ENCODE measurements around the gene LRCOL1.

The LRCOL1 gene

GRCh38 chr12:132610051-132610759 lies at the start of gene LRCOL1:
Gene LRCOL1, minus strand, starts transcription at chr12:132610582. Its CDS starts 4,331 bp downstream, at chr12:132606251.
- H3F3A ChIP-seq (ENCODE audit: control insufficient read depth, insufficient read depth): no peaks in the 10 kb centered on the region
- H3K79me2 ChIP-seq (ENCODE audit: control insufficient read depth, low read length): no peaks in the 10 kb centered on the region
- no peak within 1 kb of the TSS for H3K4me3 ChIP-seq (ENCODE audit: low read length)
- H3K9me2 ChIP-seq (replicated peaks; ENCODE audit: control insufficient read depth, low read length): no peaks in the 10 kb centered on the region
- H3K4me2 ChIP-seq (ENCODE audit: low read length): no peak within 1 kb of the TSS
- no peak within 1 kb of the TSS for H3K27ac ChIP-seq (ENCODE audit: low read depth, low read length)
- 0 out of 2 replicates have a peak, but pooled peaks cover 3% of the 10 kb centered on the region for H3K27me3 ChIP-seq (ENCODE audit: control insufficient read depth, low read length)
- H3K4me1 ChIP-seq (ENCODE audit: control insufficient read depth, low read length): peaks cover 3% of the 10 kb centered on the region; the same call in 1 of the 2 replicates
- H4K20me1 ChIP-seq (ENCODE audit: control insufficient read depth, insufficient read depth, low read depth, low read length): no peaks in the 10 kb centered on the region
- no peaks in the 10 kb centered on the region for H3K36me3 ChIP-seq (ENCODE audit: control insufficient read depth, low read length)
- TF ChIP-seq EZH2phosphoT487 (IDR thresholded peaks at IDR 0.05; ENCODE audit: borderline replicate concordance, low read length) (no peak), CTCF (IDR thresholded peaks at IDR 0.05; ENCODE audit: low read depth, low read length, poor library complexity, severe bottlenecking) (no peak)
- no peaks in the 10 kb centered on the region for H3K9me3 ChIP-seq (ENCODE audit: control insufficient read depth, insufficient read depth, low read length)

GRCh38 chr12:132660052-132660451 lies 49.7 kb upstream of the LRCOL1 start:
- Histone ChIP-seq H3K79me2 (ENCODE audit: control insufficient read depth, low read length) (0 out of 2 replicates have a peak, but pooled peaks cover 7% of the 10 kb centered on the region), H3K4me1 (ENCODE audit: control insufficient read depth, low read length) (no peaks in the 10 kb centered on the region), H3F3A (ENCODE audit: control insufficient read depth, insufficient read depth) (peaks cover under 1% of the 10 kb centered on the region; the same call in 1 of the 2 replicates), H4K20me1 (ENCODE audit: control insufficient read depth, insufficient read depth, low read depth, low read length) (no peaks in the 10 kb centered on the region), H3K9me2 (replicated peaks; ENCODE audit: control insufficient read depth, low read length) (no peaks in the 10 kb centered on the region), H3K4me3 (ENCODE audit: low read length) (no peak overlapping the region), H3K4me2 (ENCODE audit: low read length) (no peak overlapping the region), H3K36me3 (ENCODE audit: control insufficient read depth, low read length) (peaks cover 98% of the 10 kb centered on the region), H3K9me3 (ENCODE audit: control insufficient read depth, insufficient read depth, low read length) (no peaks in the 10 kb centered on the region), H3K27ac (ENCODE audit: low read depth, low read length) (no peak overlapping the region), H3K27me3 (ENCODE audit: control insufficient read depth, low read length) (no peaks in the 10 kb centered on the region)
- TF ChIP-seq EZH2phosphoT487 (IDR thresholded peaks at IDR 0.05; ENCODE audit: borderline replicate concordance, low read length) (no peak), CTCF (IDR thresholded peaks at IDR 0.05; ENCODE audit: low read depth, low read length, poor library complexity, severe bottlenecking) (no peak)

GRCh38 chr12:132659146-132659545 lies 48.8 kb upstream of the LRCOL1 start:
- Histone ChIP-seq H3K79me2 (ENCODE audit: control insufficient read depth, low read length) (0 out of 2 replicates have a peak, but pooled peaks cover 7% of the 10 kb centered on the region), H3K4me1 (ENCODE audit: control insufficient read depth, low read length) (no peaks in the 10 kb centered on the region), H3F3A (ENCODE audit: control insufficient read depth, insufficient read depth) (peaks cover 3% of the 10 kb centered on the region; the same call in 1 of the 2 replicates), H3K4me3 (ENCODE audit: low read length) (no peak overlapping the region), H3K27me3 (ENCODE audit: control insufficient read depth, low read length) (no peaks in the 10 kb centered on the region), H3K36me3 (ENCODE audit: control insufficient read depth, low read length) (peaks cover 98% of the 10 kb centered on the region), H3K9me3 (ENCODE audit: control insufficient read depth, insufficient read depth, low read length) (no peaks in the 10 kb centered on the region), H4K20me1 (ENCODE audit: control insufficient read depth, insufficient read depth, low read depth, low read length) (no peaks in the 10 kb centered on the region), H3K9me2 (replicated peaks; ENCODE audit: control insufficient read depth, low read length) (no peaks in the 10 kb centered on the region), H3K27ac (ENCODE audit: low read depth, low read length) (no peak overlapping the region), H3K4me2 (ENCODE audit: low read length) (no peak overlapping the region)
- TF ChIP-seq EZH2phosphoT487 (IDR thresholded peaks at IDR 0.05; ENCODE audit: borderline replicate concordance, low read length) (no peak), CTCF (IDR thresholded peaks at IDR 0.05; ENCODE audit: low read depth, low read length, poor library complexity, severe bottlenecking) (no peak)

Measured in DOHH2 (cell line).